ENCODE results near the gene SEZ6L. TPM values are rescaled to one million over a fixed set of nuclear protein-coding genes. Genes with fewer than 3 reads are reported as not detected.

SEZ6L gene
- total and polyA plus RNA-seq, 10 of the 15 experiments (the other 5 are each of a cell fraction or from before 2014, with no cell fraction given) = not detected

- peak; percentile 0; the same call in 1 of the 2 replicates for TF ChIP-seq ZNF687 (IDR thresholded peaks at IDR 0.05)
- TF ChIP-seq LARP7 (IDR thresholded peaks at IDR 0.05) = peak; percentile 43
- TF ChIP-seq ESRRA (IDR thresholded peaks at IDR 0.05; ENCODE audit: low read length) = peak; percentile 56; the same call in 1 of the 2 replicates
- TF ChIP-seq SIX5 (IDR thresholded peaks at IDR 0.05; ENCODE audit: low read depth, low read length, severe bottlenecking) = peak; percentile 51
- peak; percentile 44; the same call in 1 of the 2 replicates for TF ChIP-seq TAF1 (IDR thresholded peaks at IDR 0.05; ENCODE audit: borderline replicate concordance, low read depth, low read length)
- TF ChIP-seq IKZF1 (conservative IDR thresholded peaks at IDR 0.05) = peak; percentile 89
- TF ChIP-seq HDAC2 (IDR thresholded peaks at IDR 0.05) = no peak
- no peak for TF ChIP-seq MYB (IDR thresholded peaks at IDR 0.05; ENCODE audit: borderline replicate concordance, low read depth, low read length)
- no peak for TF ChIP-seq NFIC (IDR thresholded peaks at IDR 0.05; ENCODE audit: low read depth, low read length)
- TF ChIP-seq POU2F2 (IDR thresholded peaks at IDR 0.05; ENCODE audit: borderline replicate concordance, low read depth, low read length) = 0 out of 3 replicates have a peak, but pooled peaks have one; percentile 35
- peak; percentile 38 for TF ChIP-seq PBX3 (IDR thresholded peaks at IDR 0.05; ENCODE audit: insufficient replicate concordance, low read depth, low read length)
- TF ChIP-seq HSF1 (IDR thresholded peaks at IDR 0.05; ENCODE audit: low read depth, low read length) = no peak
- TF ChIP-seq EZH2 (IDR thresholded peaks at IDR 0.05; ENCODE audit: borderline replicate concordance, control insufficient read depth, low read depth, low read length) = no peak
- TF ChIP-seq ZNF24 (IDR thresholded peaks at IDR 0.05) = peak; percentile 43; the same call in 1 of the 2 replicates
- TF ChIP-seq ZNF274 (IDR thresholded peaks at IDR 0.05; ENCODE audit: insufficient read depth, insufficient read length) = no peak
- TF ChIP-seq EED (IDR thresholded peaks at IDR 0.05; ENCODE audit: low read depth) = peak; percentile 65
- 0 out of 2 replicates have a peak, but pooled peaks have one; percentile 4 for TF ChIP-seq NRF1 (conservative IDR thresholded peaks at IDR 0.05; ENCODE audit: low read depth, low read length)
- TF ChIP-seq ZNF217 (IDR thresholded peaks at IDR 0.05) = peak; percentile 46; the same call in 1 of the 2 replicates
- TF ChIP-seq TARDBP (IDR thresholded peaks at IDR 0.05; ENCODE audit: borderline replicate concordance) = 0 out of 2 replicates have a peak, but pooled peaks have one; percentile 24
- TF ChIP-seq MTA2 (IDR thresholded peaks at IDR 0.05; ENCODE audit: low read depth) = peak; percentile 71; the same call in 1 of the 2 replicates
- peak in 1 of 2 experiments; percentile 85 for TF ChIP-seq BHLHE40 (IDR thresholded peaks at IDR 0.05; ENCODE audit: borderline replicate concordance in 1 of 2, low read depth in 2 of 2, low read length in 1 of 2)
These were observed 259.5 kb downstream of the SEZ6L start, which contains the start of gene ASPHD2 (continued) for GRCh38 chr22:26428515-26429457.
